ENCODE results near the gene DEAF1. TPM values are rescaled to one million over a fixed set of nuclear protein-coding genes. Genes with fewer than 3 reads are reported as not detected.

The DEAF1 gene
- total RNA-seq, 2 donors from 2014 or later: 40.5 to 66.1 TPM

- H3K4me3 Mint-ChIP-seq: no peak overlapping the region
- H3K27me3 Mint-ChIP-seq (ENCODE audit: low read depth): peaks cover 23% of the 10 kb centered on the region
- H3K9me3 Mint-ChIP-seq: no peaks in the 10 kb centered on the region
- no peak overlapping the region for H3K27ac Mint-ChIP-seq
- peaks cover 3 to 7% of the 10 kb centered on the region in 2 donors for H3K36me3 Mint-ChIP-seq (ENCODE audit: insufficient read depth in 2 of 2)
- ATAC-seq (replicated peaks in 1 of 2) (no peak), DNase-seq (no peak)
- H3K4me1 Mint-ChIP-seq (ENCODE audit: low read depth): peaks cover 23% of the 10 kb centered on the region
These were observed 69.3 kb downstream of the DEAF1 start for GRCh38 chr11:625636-626268.

GRCh38 chr11:624705-625635 lies 70.1 kb downstream of the DEAF1 start, which contains the start of gene CDHR5:
TSS of gene CDHR5 (minus strand) at chr11:624955. CDS start at chr11:624902, 53 bp downstream.
- ATAC-seq (replicated peaks in 1 of 2) (no peak), DNase-seq (no peak)
- Mint-ChIP-seq H3K27ac (no peak within 1 kb of the TSS), H3K36me3 (ENCODE audit: insufficient read depth in 2 of 2) (peaks cover 3 to 7% of the 10 kb centered on the region in 2 donors), H3K9me3 (no peaks in the 10 kb centered on the region), H3K4me3 (no peak within 1 kb of the TSS), H3K4me1 (ENCODE audit: low read depth) (peaks cover 23% of the 10 kb centered on the region), H3K27me3 (ENCODE audit: low read depth) (peaks cover 23% of the 10 kb centered on the region)

- peaks cover 18% of the 10 kb centered on the region for H3K27me3 Mint-ChIP-seq (ENCODE audit: low read depth)
- no peak overlapping the region for H3K4me3 Mint-ChIP-seq
- no peak for DNase-seq
- ATAC-seq (replicated peaks in 1 of 2): no peak
- H3K36me3 Mint-ChIP-seq (ENCODE audit: insufficient read depth in 2 of 2): peaks cover 3 to 7% of the 10 kb centered on the region in 2 donors
- peaks cover 16% of the 10 kb centered on the region for H3K4me1 Mint-ChIP-seq (ENCODE audit: low read depth)
- no peak overlapping the region for H3K27ac Mint-ChIP-seq
- H3K9me3 Mint-ChIP-seq: no peaks in the 10 kb centered on the region
These were observed 70.9 kb downstream of the DEAF1 start for GRCh38 chr11:623999-624704.

- H3K27me3 Mint-ChIP-seq (ENCODE audit: low read depth): peaks cover 11% of the 10 kb centered on the region
- no peak overlapping the region for H3K4me3 Mint-ChIP-seq
- H3K4me1 Mint-ChIP-seq (ENCODE audit: low read depth): peaks cover 8% of the 10 kb centered on the region
- ATAC-seq (replicated peaks in 1 of 2) (no peak), DNase-seq (no peak)
- H3K9me3 Mint-ChIP-seq: no peaks in the 10 kb centered on the region
- no peak overlapping the region for H3K27ac Mint-ChIP-seq
- peaks cover 3% of the 10 kb centered on the region in 2 donors for H3K36me3 Mint-ChIP-seq (ENCODE audit: insufficient read depth in 2 of 2)
These were observed 71.6 kb downstream of the DEAF1 start for GRCh38 chr11:623349-623869.

GRCh38 chr11:621838-622237 lies 73.2 kb downstream of the DEAF1 start:
- DNase-seq (no peak), ATAC-seq (replicated peaks in 1 of 2) (no peak)
- Mint-ChIP-seq H3K36me3 (ENCODE audit: insufficient read depth in 2 of 2) (no peaks in the 10 kb centered on the region), H3K27me3 (ENCODE audit: low read depth) (no peaks in the 10 kb centered on the region), H3K4me3 (no peak overlapping the region), H3K4me1 (ENCODE audit: low read depth) (no peaks in the 10 kb centered on the region), H3K27ac (no peak overlapping the region), H3K9me3 (no peaks in the 10 kb centered on the region)

GRCh38 chr11:620935-621814 lies 73.8 kb downstream of the DEAF1 start:
- Mint-ChIP-seq H3K27me3 (ENCODE audit: low read depth) (no peaks in the 10 kb centered on the region), H3K27ac (no peak overlapping the region), H3K4me1 (ENCODE audit: low read depth) (peaks cover 6% of the 10 kb centered on the region), H3K9me3 (no peaks in the 10 kb centered on the region), H3K4me3 (no peak overlapping the region), H3K36me3 (ENCODE audit: insufficient read depth in 2 of 2) (no peaks in the 10 kb centered on the region)
- no peak for DNase-seq
- no peak for ATAC-seq (replicated peaks in 1 of 2)

- Mint-ChIP-seq H3K4me3 (no peak overlapping the region), H3K27me3 (ENCODE audit: low read depth) (no peaks in the 10 kb centered on the region), H3K27ac (no peak overlapping the region), H3K9me3 (no peaks in the 10 kb centered on the region), H3K36me3 (ENCODE audit: insufficient read depth in 2 of 2) (no peaks in the 10 kb centered on the region), H3K4me1 (ENCODE audit: low read depth) (peaks cover 9% of the 10 kb centered on the region)
- no peak for DNase-seq
- no peak for ATAC-seq (replicated peaks in 1 of 2)
These were observed 74.8 kb downstream of the DEAF1 start for GRCh38 chr11:620201-620600.

- ATAC-seq (replicated peaks in 1 of 2): no peak
- H3K4me1 Mint-ChIP-seq (ENCODE audit: low read depth): peaks cover 9% of the 10 kb centered on the region
- no peak overlapping the region for H3K4me3 Mint-ChIP-seq
- H3K9me3 Mint-ChIP-seq: no peaks in the 10 kb centered on the region
- H3K27ac Mint-ChIP-seq: no peak overlapping the region
- no peaks in the 10 kb centered on the region for H3K36me3 Mint-ChIP-seq (ENCODE audit: insufficient read depth in 2 of 2)
- no peak for DNase-seq
- H3K27me3 Mint-ChIP-seq (ENCODE audit: low read depth): no peaks in the 10 kb centered on the region
These were observed 75.4 kb downstream of the DEAF1 start for GRCh38 chr11:619628-620050.

GRCh38 chr11:618856-619627 lies 76.0 kb downstream of the DEAF1 start:
- ATAC-seq (replicated peaks in 1 of 2): no peak
- peaks cover 15% of the 10 kb centered on the region for H3K4me1 Mint-ChIP-seq (ENCODE audit: low read depth)
- H3K27me3 Mint-ChIP-seq (ENCODE audit: low read depth): no peaks in the 10 kb centered on the region
- H3K27ac Mint-ChIP-seq: no peak overlapping the region
- DNase-seq: no peak
- no peaks in the 10 kb centered on the region for H3K36me3 Mint-ChIP-seq (ENCODE audit: insufficient read depth in 2 of 2)
- H3K4me3 Mint-ChIP-seq: no peak overlapping the region
- H3K9me3 Mint-ChIP-seq: no peaks in the 10 kb centered on the region

- ATAC-seq (replicated peaks in 1 of 2) (no peak), DNase-seq (no peak)
- Mint-ChIP-seq H3K27ac (no peak overlapping the region), H3K36me3 (ENCODE audit: insufficient read depth in 2 of 2) (peaks cover 0 to 2% of the 10 kb centered on the region in 2 donors), H3K9me3 (no peaks in the 10 kb centered on the region), H3K27me3 (ENCODE audit: low read depth) (no peaks in the 10 kb centered on the region), H3K4me3 (no peak overlapping the region), H3K4me1 (ENCODE audit: low read depth) (peaks cover 16% of the 10 kb centered on the region)
These were observed 76.9 kb downstream of the DEAF1 start for GRCh38 chr11:617912-618682.

GRCh38 chr11:617199-617911 lies 77.7 kb downstream of the DEAF1 start:
- no peaks in the 10 kb centered on the region for H3K27me3 Mint-ChIP-seq (ENCODE audit: low read depth)
- H3K4me3 Mint-ChIP-seq: no peak overlapping the region
- H3K4me1 Mint-ChIP-seq (ENCODE audit: low read depth): peaks cover 17% of the 10 kb centered on the region
- H3K27ac Mint-ChIP-seq: no peak overlapping the region
- peaks cover 0 to 3% of the 10 kb centered on the region in 2 donors for H3K36me3 Mint-ChIP-seq (ENCODE audit: insufficient read depth in 2 of 2)
- no peak for DNase-seq
- no peaks in the 10 kb centered on the region for H3K9me3 Mint-ChIP-seq
- no peak for ATAC-seq (replicated peaks in 1 of 2)

All from activated T-cell treated with anti-CD3 and anti-CD28 coated beads, Interleukin-2, amount 50 U/mL, for 72 hours (primary cell).